ENCODE results near the gene ACOXL.

DNA sequence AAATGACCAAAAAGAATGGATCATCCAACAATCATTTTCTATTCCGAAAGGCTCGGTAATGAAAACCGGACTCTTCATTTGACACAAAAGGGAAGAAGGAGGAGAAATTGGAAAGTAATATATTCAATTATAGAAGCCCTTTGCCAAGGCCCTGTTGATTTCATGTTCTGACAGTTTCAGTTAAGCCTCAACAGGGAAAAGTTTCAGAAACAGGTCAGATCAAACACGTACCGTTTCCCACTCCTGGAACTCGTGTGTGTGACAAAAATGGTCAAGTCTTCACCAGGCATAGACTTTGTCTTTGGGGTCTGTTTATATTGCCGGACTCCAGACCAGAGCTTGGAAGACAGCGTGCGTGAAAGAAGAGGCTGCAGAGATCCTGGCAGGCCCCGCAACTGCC is 287.0 kb downstream of the ACOXL start:
- TF ChIP-seq, protein P1, sequence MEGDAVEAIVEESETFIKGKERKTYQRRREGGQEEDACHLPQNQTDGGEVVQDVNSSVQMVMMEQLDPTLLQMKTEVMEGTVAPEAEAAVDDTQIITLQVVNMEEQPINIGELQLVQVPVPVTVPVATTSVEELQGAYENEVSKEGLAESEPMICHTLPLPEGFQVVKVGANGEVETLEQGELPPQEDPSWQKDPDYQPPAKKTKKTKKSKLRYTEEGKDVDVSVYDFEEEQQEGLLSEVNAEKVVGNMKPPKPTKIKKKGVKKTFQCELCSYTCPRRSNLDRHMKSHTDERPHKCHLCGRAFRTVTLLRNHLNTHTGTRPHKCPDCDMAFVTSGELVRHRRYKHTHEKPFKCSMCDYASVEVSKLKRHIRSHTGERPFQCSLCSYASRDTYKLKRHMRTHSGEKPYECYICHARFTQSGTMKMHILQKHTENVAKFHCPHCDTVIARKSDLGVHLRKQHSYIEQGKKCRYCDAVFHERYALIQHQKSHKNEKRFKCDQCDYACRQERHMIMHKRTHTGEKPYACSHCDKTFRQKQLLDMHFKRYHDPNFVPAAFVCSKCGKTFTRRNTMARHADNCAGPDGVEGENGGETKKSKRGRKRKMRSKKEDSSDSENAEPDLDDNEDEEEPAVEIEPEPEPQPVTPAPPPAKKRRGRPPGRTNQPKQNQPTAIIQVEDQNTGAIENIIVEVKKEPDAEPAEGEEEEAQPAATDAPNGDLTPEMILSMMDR (IDR thresholded peaks at IDR 0.05; ENCODE audit: low read depth, low read length, poor library complexity, severe bottlenecking): no peak
- TF ChIP-seq EZH2phosphoT487 (IDR thresholded peaks at IDR 0.05; ENCODE audit: borderline replicate concordance, low read length): no peak
